Upper lobe of left lung (tissue), 4 donors: ENCODE measurements around the gene CNNM4.

ENCODE experiments used
- CTCF ChIP-seq, 6 experiments: fragments of 450-650 bp in 4 of 6; fragments of 200-600 bp in 2 of 6; sonication (generic) in 2 of 6; IDR thresholded peaks; one replicate each; pipeline ENCODE4 v1.5.1; 2016 to 2019; ENCODE audit warnings: antibody characterized with exemption in 6 of 6
- EP300 ChIP-seq, 4 donors: sonication (generic); formaldehyde crosslinking; IDR thresholded peaks; one replicate each; pipeline ENCODE4 v1.5.1; 2017; ENCODE audit warnings: antibody characterized with exemption in 4 of 4, control low read depth in 2 of 4
- POLR2A ChIP-seq, 4 donors: fragments of 450-650 bp; IDR thresholded peaks; one replicate each; pipeline ENCODE4 v1.5.1; 2016 to 2017; ENCODE audit warnings: antibody characterized with exemption in 4 of 4, mild to moderate bottlenecking in 2 of 4
- POLR2AphosphoS5 ChIP-seq, 2 donors: sonication (generic); formaldehyde crosslinking; IDR thresholded peaks; one replicate each; pipeline ENCODE4 v1.5.1; 2017; ENCODE audit warnings: antibody characterized with exemption in 2 of 2

- no peak for TF ChIP-seq POLR2A (IDR thresholded peaks at IDR 0.05)
- no peak for TF ChIP-seq CTCF (IDR thresholded peaks at IDR 0.05)
- no peak for TF ChIP-seq POLR2AphosphoS5 (IDR thresholded peaks at IDR 0.05)
- no peak for TF ChIP-seq EP300 (IDR thresholded peaks at IDR 0.05)
Observed at GRCh38 chr2:96756788-96757476, 3.8 kb upstream of the CNNM4 start.
